EH (cell line): ENCODE measurements around the gene XYLB.

ENCODE experiments used
- DNase-seq: peaks from one replicate; pipeline ENCODE4 v3.0.0-alpha.2; 2015; ENCODE audit warnings: low read depth

XYLB gene

GRCh38 chr3:38454884-38455638, 108.5 kb downstream of the XYLB start:
- DNase-seq: peak; percentile 58

GRCh38 chr3:38455639-38456430, 109.2 kb downstream of the XYLB start:
- peak; percentile 26 for DNase-seq

- peak; percentile 49 for DNase-seq
Observed at GRCh38 chr3:38457111-38458003, 110.8 kb downstream of the XYLB start.

GRCh38 chr3:38458796-38459498, 112.4 kb downstream of the XYLB start:
- DNase-seq: peak; percentile 30

- DNase-seq: no peak
Observed at GRCh38 chr3:38459499-38460048, 113.0 kb downstream of the XYLB start.

- DNase-seq: no peak
Observed at GRCh38 chr3:38460377-38461270, 114.0 kb downstream of the XYLB start.
